Fibroblast of villous mesenchyme (primary cell): ENCODE measurements around the gene CDC42BPB. TPM values are rescaled to one million over a fixed set of nuclear protein-coding genes. Genes with fewer than 3 reads are reported as not detected.
"Not testable (repeated sequence)": the region's sequence is repeated elsewhere in the genome, so short reads cannot be mapped to it uniquely, and the experiment has no call there.

Experiments used
- DNase-seq: peaks from one replicate; pipeline ENCODE4 v3.0.0-alpha.2; 2010; ENCODE audit warnings: low read depth
- H3K4me3 ChIP-seq: 2 replicates; pipeline ENCODE4 v1.5.1; 2011; ENCODE audit warnings: low read depth, mild to moderate bottlenecking, low read length
- total RNA-seq: library from RNA; depleted of rRNA; stranded (reverse); fragments of >200 nt; gene quantifications from 2 replicates; pipeline ENCODE4 v1.2.3, GENCODE V29; 2012
- TF ChIP-seq, protein P1 (sequence below): IDR thresholded peaks from 2 replicates; pipeline ENCODE4 v1.5.1; 2012; ENCODE audit warnings: low read depth, mild to moderate bottlenecking, low read length; ENCODE audit not compliant: insufficient read depth

CDC42BPB gene
- total RNA-seq, 1 donor: 122 TPM

DNA sequence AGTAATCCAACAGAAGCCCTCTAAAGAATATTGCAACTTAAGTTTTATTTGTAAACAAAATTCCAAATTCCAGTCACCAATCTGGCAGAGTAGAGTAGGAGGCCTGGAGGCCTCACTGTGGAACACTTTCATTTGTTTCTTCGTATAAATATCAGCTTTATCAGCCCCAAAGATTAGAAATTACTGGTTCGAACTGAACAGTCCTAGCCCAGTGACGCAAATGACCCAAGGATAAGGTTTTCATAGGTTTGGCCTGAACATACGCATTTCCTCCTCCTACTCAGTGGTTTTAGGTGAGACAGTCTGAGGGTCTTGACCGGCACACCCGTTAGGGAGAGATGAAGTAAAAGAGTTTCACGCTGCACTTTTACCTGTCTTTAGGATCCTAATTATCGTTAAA lies 1.7 kb downstream of the CDC42BPB start:
- DNase-seq: peak; percentile 90
- TF ChIP-seq, protein P1, sequence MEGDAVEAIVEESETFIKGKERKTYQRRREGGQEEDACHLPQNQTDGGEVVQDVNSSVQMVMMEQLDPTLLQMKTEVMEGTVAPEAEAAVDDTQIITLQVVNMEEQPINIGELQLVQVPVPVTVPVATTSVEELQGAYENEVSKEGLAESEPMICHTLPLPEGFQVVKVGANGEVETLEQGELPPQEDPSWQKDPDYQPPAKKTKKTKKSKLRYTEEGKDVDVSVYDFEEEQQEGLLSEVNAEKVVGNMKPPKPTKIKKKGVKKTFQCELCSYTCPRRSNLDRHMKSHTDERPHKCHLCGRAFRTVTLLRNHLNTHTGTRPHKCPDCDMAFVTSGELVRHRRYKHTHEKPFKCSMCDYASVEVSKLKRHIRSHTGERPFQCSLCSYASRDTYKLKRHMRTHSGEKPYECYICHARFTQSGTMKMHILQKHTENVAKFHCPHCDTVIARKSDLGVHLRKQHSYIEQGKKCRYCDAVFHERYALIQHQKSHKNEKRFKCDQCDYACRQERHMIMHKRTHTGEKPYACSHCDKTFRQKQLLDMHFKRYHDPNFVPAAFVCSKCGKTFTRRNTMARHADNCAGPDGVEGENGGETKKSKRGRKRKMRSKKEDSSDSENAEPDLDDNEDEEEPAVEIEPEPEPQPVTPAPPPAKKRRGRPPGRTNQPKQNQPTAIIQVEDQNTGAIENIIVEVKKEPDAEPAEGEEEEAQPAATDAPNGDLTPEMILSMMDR: no peak
- peak overlapping the region; percentile 83 for H3K4me3 ChIP-seq

DNA sequence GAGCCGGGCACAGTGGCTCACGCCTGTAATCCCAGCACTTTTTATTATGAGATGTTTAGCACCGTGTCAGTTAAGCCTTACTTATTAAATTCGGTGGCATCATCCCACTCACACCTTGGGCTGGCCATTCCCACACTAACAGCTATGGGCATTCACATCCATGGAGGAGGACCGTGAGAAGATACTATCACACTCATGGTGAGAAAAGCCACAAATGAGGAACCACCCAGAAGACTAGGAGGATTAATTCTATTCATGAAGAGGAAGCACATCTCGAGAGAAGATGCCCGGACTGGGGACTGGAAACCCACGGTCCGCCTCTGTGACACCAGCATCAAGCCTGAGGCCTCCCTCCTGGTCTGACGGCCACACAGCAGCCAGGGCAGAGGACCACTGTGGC lies 4.9 kb downstream of the CDC42BPB start:
- TF ChIP-seq, protein P1: no peak
- DNase-seq: no peak
- no peak overlapping the region for H3K4me3 ChIP-seq

DNA sequence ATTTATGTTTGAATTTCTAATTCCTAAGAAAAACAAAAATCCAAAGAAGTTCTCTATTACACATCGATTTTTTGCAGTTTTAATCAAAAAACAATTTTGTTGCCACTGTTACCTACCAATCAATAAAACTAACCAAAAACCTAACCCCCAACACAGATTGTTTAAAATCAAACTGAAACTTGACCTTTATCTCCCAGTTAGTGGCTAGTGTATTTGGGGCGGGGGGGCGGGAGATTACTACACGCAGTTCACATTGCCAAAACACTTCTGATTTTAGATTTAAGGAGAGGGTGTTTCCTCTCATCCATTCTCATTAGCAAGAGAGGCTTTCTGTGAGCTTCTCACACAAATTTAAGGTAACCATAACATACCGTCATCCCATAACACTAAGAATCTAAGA lies 6.4 kb downstream of the CDC42BPB start:
- H3K4me3 ChIP-seq: no peak overlapping the region
- TF ChIP-seq, protein P1: no peak
- DNase-seq: no peak

DNA sequence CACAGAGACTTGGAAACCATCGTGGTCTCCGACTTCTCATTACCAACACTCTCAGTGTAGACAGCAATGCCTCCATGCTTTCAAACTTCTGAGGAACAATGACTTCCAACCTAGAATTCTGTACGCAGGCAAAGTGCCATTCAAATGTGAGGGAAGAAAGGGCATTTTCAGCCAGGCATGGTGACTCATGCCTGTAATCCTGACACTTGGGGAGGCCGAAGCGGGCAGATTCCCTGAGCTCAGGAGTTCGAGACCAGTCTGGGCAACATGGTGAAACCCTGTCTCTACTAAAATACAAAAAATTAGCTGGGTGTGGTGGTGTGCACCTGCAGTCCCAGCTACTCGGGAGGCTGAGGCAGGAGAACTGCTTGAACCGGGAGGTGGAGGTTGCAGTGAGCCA lies 9.9 kb downstream of the CDC42BPB start:
- not testable (repeated sequence) for DNase-seq, H3K4me3 ChIP-seq

DNA sequence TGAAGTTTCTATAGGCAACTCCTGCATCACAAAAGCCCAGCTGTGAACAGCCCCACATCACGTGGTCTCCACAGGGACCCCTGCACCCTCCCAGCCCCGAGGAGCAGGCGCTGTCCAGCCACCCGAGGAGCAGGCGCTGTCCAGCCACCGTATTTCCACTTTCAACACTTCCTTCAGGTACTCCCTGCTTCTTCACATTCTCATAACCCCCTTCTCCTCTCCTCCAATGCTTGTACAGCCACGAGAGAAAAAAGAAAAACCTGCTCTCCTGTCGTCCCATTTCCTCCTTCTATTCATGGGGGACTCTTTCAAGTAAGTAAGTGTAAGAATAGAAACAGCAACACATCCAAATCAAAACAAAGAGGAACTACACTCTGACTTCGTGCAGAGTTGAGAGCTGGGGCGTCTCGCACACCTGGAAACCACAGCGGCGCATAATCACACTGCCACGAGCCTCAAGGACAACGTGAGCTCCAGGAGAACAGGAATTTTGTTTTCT lies 11.9 kb downstream of the CDC42BPB start:
- no peak overlapping the region for H3K4me3 ChIP-seq
- no peak for DNase-seq
- TF ChIP-seq, protein P1: no peak

DNA sequence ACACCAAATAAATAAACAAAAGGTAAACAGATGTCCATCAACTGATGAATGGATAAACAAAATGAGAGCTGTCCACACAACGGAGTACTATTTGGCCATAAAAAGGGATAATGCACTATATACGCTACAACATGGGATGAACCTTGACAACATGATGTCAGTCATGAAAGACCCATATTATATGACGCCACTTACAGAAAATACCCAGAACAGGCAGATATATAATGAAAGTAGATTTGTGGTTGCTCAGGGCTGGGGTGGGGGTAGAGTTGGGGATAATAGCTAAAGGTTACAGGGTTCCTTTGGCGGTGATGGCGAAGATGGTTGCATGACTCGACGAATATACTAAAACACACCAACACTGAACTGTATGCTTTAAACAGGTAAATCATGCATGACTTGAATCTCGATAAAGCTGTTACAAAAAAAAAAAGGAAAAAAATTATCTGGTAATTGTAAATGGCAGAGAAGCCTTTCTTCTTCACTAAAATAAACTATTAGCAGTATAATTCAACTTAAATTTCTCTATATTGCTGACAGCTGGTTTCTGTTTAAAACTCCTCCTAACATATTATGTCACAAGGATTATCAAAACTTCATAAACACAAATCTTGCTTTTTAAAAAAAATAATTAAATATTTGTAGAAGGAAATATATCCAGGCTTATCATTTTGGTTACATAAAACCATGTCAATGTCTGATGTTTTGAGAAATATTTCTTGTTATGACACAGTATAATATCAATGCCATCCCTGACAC lies 13.9 kb downstream of the CDC42BPB start:
- TF ChIP-seq, protein P1: no peak
- no peak for DNase-seq

DNA sequence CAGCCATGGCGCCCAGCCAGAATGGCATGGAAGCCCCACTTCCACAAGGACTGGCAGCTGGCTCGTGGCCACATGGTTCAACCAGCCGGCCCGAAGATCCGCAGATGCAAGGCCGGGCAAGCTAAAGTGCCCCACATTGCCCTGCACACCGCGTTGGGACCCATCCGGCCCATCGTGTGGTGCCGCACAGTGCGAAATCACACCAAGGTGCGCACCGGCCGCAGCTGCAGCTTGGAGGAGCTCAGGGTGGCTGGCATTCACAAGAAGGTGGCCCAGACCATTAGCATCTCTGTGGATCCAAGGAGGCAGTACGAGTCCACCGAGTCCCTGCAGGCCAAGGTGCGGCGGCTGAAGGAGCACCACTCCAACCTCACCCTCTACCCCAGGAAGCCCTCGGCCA lies 15.9 kb downstream of the CDC42BPB start:
- DNase-seq: no peak
- H3K4me3 ChIP-seq: no peak overlapping the region
- TF ChIP-seq, protein P1: no peak

More for the DNA sequence above, 13.9 kb downstream of the CDC42BPB start:
- H3K4me3 ChIP-seq: no peak overlapping the region
